ENCODE results near the gene TENM4.

Gene TENM4

GRCh38 chr11:78851878-78852586 lies 588.8 kb downstream of the TENM4 start:
- no peak overlapping the region for H3K4me3 ChIP-seq
- H3K9me3 ChIP-seq (ENCODE audit: low read depth, low read length) = no peaks in the 10 kb centered on the region
- TF ChIP-seq POLR2AphosphoS5 (IDR thresholded peaks at IDR 0.05; ENCODE audit: borderline replicate concordance, low read depth, low read length) = no peak
- TF ChIP-seq FOXP2 (optimal IDR thresholded peaks at IDR 0.05; ENCODE audit: control extremely low read depth, extremely low read length, insufficient read depth) = no peak
- no peak for TF ChIP-seq EZH2 (IDR thresholded peaks at IDR 0.05)
- no peak overlapping the region for H3K9ac ChIP-seq (ENCODE audit: insufficient read length)
- no peak for DNase-seq (ENCODE audit: low read depth, low spot score)
- H3K27ac ChIP-seq = no peak overlapping the region
- H3K36me3 ChIP-seq (ENCODE audit: insufficient read depth, low read length) = no peaks in the 10 kb centered on the region

- no peak overlapping the region for H3K9ac ChIP-seq (ENCODE audit: insufficient read length)
- TF ChIP-seq FOXP2 (optimal IDR thresholded peaks at IDR 0.05; ENCODE audit: control extremely low read depth, extremely low read length, insufficient read depth) (no peak), EZH2 (IDR thresholded peaks at IDR 0.05) (no peak), POLR2AphosphoS5 (IDR thresholded peaks at IDR 0.05; ENCODE audit: borderline replicate concordance, low read depth, low read length) (no peak)
- H3K27ac ChIP-seq = no peak overlapping the region
- H3K9me3 ChIP-seq (ENCODE audit: low read depth, low read length) = no peaks in the 10 kb centered on the region
- no peak for DNase-seq (ENCODE audit: low read depth, low spot score)
- no peaks in the 10 kb centered on the region for H3K36me3 ChIP-seq (ENCODE audit: insufficient read depth, low read length)
- no peak overlapping the region for H3K4me3 ChIP-seq
These were observed 590.8 kb downstream of the TENM4 start for GRCh38 chr11:78850078-78850477.

GRCh38 chr11:78846269-78846668 lies 594.6 kb downstream of the TENM4 start:
- no peaks in the 10 kb centered on the region for H3K9me3 ChIP-seq (ENCODE audit: low read depth, low read length)
- H3K36me3 ChIP-seq (ENCODE audit: insufficient read depth, low read length) = no peaks in the 10 kb centered on the region
- DNase-seq (ENCODE audit: low read depth, low spot score) = no peak
- H3K27ac ChIP-seq = no peak overlapping the region
- TF ChIP-seq FOXP2 (optimal IDR thresholded peaks at IDR 0.05; ENCODE audit: control extremely low read depth, extremely low read length, insufficient read depth) (no peak), POLR2AphosphoS5 (IDR thresholded peaks at IDR 0.05; ENCODE audit: borderline replicate concordance, low read depth, low read length) (no peak), EZH2 (IDR thresholded peaks at IDR 0.05) (no peak)
- H3K9ac ChIP-seq (ENCODE audit: insufficient read length) = no peak overlapping the region
- H3K4me3 ChIP-seq = no peak overlapping the region

- H3K36me3 ChIP-seq (ENCODE audit: insufficient read depth, low read length) = no peaks in the 10 kb centered on the region
- H3K9me3 ChIP-seq (ENCODE audit: low read depth, low read length) = no peaks in the 10 kb centered on the region
- H3K27ac ChIP-seq = no peak overlapping the region
- no peak overlapping the region for H3K4me3 ChIP-seq
- H3K9ac ChIP-seq (ENCODE audit: insufficient read length) = no peak overlapping the region
- TF ChIP-seq EZH2 (IDR thresholded peaks at IDR 0.05) (no peak), FOXP2 (optimal IDR thresholded peaks at IDR 0.05; ENCODE audit: control extremely low read depth, extremely low read length, insufficient read depth) (no peak), POLR2AphosphoS5 (IDR thresholded peaks at IDR 0.05; ENCODE audit: borderline replicate concordance, low read depth, low read length) (no peak)
- DNase-seq (ENCODE audit: low read depth, low spot score) = no peak
These were observed 595.3 kb downstream of the TENM4 start for GRCh38 chr11:78845496-78845895.

GRCh38 chr11:78841456-78842060 lies 599.3 kb downstream of the TENM4 start:
- TF ChIP-seq FOXP2 (optimal IDR thresholded peaks at IDR 0.05; ENCODE audit: control extremely low read depth, extremely low read length, insufficient read depth) (no peak), EZH2 (IDR thresholded peaks at IDR 0.05) (no peak), POLR2AphosphoS5 (IDR thresholded peaks at IDR 0.05; ENCODE audit: borderline replicate concordance, low read depth, low read length) (no peak)
- no peaks in the 10 kb centered on the region for H3K36me3 ChIP-seq (ENCODE audit: insufficient read depth, low read length)
- H3K27ac ChIP-seq = no peak overlapping the region
- no peak overlapping the region for H3K4me3 ChIP-seq
- no peak overlapping the region for H3K9ac ChIP-seq (ENCODE audit: insufficient read length)
- H3K9me3 ChIP-seq (ENCODE audit: low read depth, low read length) = no peaks in the 10 kb centered on the region
- DNase-seq (ENCODE audit: low read depth, low spot score) = no peak

- Histone ChIP-seq H3K4me3 (no peak overlapping the region), H3K9ac (ENCODE audit: insufficient read length) (no peak overlapping the region), H3K36me3 (ENCODE audit: insufficient read depth, low read length) (no peaks in the 10 kb centered on the region), H3K9me3 (ENCODE audit: low read depth, low read length) (no peaks in the 10 kb centered on the region), H3K27ac (no peak overlapping the region)
- DNase-seq (ENCODE audit: low read depth, low spot score) = no peak
- TF ChIP-seq POLR2AphosphoS5 (IDR thresholded peaks at IDR 0.05; ENCODE audit: borderline replicate concordance, low read depth, low read length) (no peak), FOXP2 (optimal IDR thresholded peaks at IDR 0.05; ENCODE audit: control extremely low read depth, extremely low read length, insufficient read depth) (no peak), EZH2 (IDR thresholded peaks at IDR 0.05) (no peak)
These were observed 600.2 kb downstream of the TENM4 start for GRCh38 chr11:78840623-78841022.

GRCh38 chr11:78840200-78840599 lies 600.6 kb downstream of the TENM4 start:
- H3K9me3 ChIP-seq (ENCODE audit: low read depth, low read length) = no peaks in the 10 kb centered on the region
- H3K9ac ChIP-seq (ENCODE audit: insufficient read length) = no peak overlapping the region
- H3K36me3 ChIP-seq (ENCODE audit: insufficient read depth, low read length) = no peaks in the 10 kb centered on the region
- TF ChIP-seq EZH2 (IDR thresholded peaks at IDR 0.05) = no peak
- no peak for TF ChIP-seq FOXP2 (optimal IDR thresholded peaks at IDR 0.05; ENCODE audit: control extremely low read depth, extremely low read length, insufficient read depth)
- no peak for TF ChIP-seq POLR2AphosphoS5 (IDR thresholded peaks at IDR 0.05; ENCODE audit: borderline replicate concordance, low read depth, low read length)
- H3K27ac ChIP-seq = no peak overlapping the region
- no peak overlapping the region for H3K4me3 ChIP-seq
- DNase-seq (ENCODE audit: low read depth, low spot score) = no peak

GRCh38 chr11:78838417-78838816 lies 602.4 kb downstream of the TENM4 start:
- Histone ChIP-seq H3K9ac (ENCODE audit: insufficient read length) (no peak overlapping the region), H3K4me3 (no peak overlapping the region), H3K9me3 (ENCODE audit: low read depth, low read length) (no peaks in the 10 kb centered on the region), H3K27ac (no peak overlapping the region), H3K36me3 (ENCODE audit: insufficient read depth, low read length) (no peaks in the 10 kb centered on the region)
- no peak for TF ChIP-seq FOXP2 (optimal IDR thresholded peaks at IDR 0.05; ENCODE audit: control extremely low read depth, extremely low read length, insufficient read depth)
- no peak for TF ChIP-seq EZH2 (IDR thresholded peaks at IDR 0.05)
- TF ChIP-seq POLR2AphosphoS5 (IDR thresholded peaks at IDR 0.05; ENCODE audit: borderline replicate concordance, low read depth, low read length) = no peak
- DNase-seq (ENCODE audit: low read depth, low spot score) = no peak
